HG03196 (cell line): ENCODE results near the gene SLC16A2.

ENCODE experiments used
- ATAC-seq: cut with Tn5 transposase; IDR thresholded peaks from one replicate; pipeline ENCODE4 v1.9.1; 2021; ENCODE audit not compliant: unreplicated experiment

Gene SLC16A2

GRCh38 chrX:74421036-74421739, at the start of gene SLC16A2:
TSS of gene SLC16A2 (plus strand) at chrX:74421493. CDS start at chrX:74421638, 145 bp downstream.
- ATAC-seq: no peak

- no peak for ATAC-seq
Measured at GRCh38 chrX:74372272-74372671, 49.0 kb upstream of the SLC16A2 start.

- no peak for ATAC-seq
Measured at GRCh38 chrX:74377282-74377681, 44.0 kb upstream of the SLC16A2 start.

- no peak for ATAC-seq
Measured at GRCh38 chrX:74382613-74383012, 38.7 kb upstream of the SLC16A2 start.

- no peak for ATAC-seq
Measured at GRCh38 chrX:74383611-74384010, 37.7 kb upstream of the SLC16A2 start.

- no peak for ATAC-seq
Measured at GRCh38 chrX:74389016-74389722, 32.1 kb upstream of the SLC16A2 start.

GRCh38 chrX:74395556-74395955, 25.7 kb upstream of the SLC16A2 start:
- ATAC-seq: no peak

- ATAC-seq: no peak
Measured at GRCh38 chrX:74405973-74406489, 15.3 kb upstream of the SLC16A2 start.

GRCh38 chrX:74408304-74408703, 13.0 kb upstream of the SLC16A2 start:
- no peak for ATAC-seq

- no peak for ATAC-seq
Measured at GRCh38 chrX:74419864-74420195, 1.5 kb upstream of the SLC16A2 start.

- no peak for ATAC-seq
Measured at GRCh38 chrX:74420196-74421035, 877 bp upstream of the SLC16A2 start.

- no peak for ATAC-seq
Measured at GRCh38 chrX:74421740-74422352, 553 bp downstream of the SLC16A2 start.

- ATAC-seq: no peak
Measured at GRCh38 chrX:74422576-74423288, 1.4 kb downstream of the SLC16A2 start.

- ATAC-seq: no peak
Measured at GRCh38 chrX:74423289-74423998, 2.2 kb downstream of the SLC16A2 start.

GRCh38 chrX:74426071-74426470, 4.8 kb downstream of the SLC16A2 start:
- ATAC-seq: no peak

- no peak for ATAC-seq
Measured at GRCh38 chrX:74426615-74427014, 5.3 kb downstream of the SLC16A2 start.

GRCh38 chrX:74431797-74432196, 10.5 kb downstream of the SLC16A2 start:
- no peak for ATAC-seq

- no peak for ATAC-seq
Measured at GRCh38 chrX:74434336-74434735, 13.0 kb downstream of the SLC16A2 start.

- ATAC-seq: no peak
Measured at GRCh38 chrX:74437530-74437929, 16.2 kb downstream of the SLC16A2 start.

GRCh38 chrX:74438764-74439163, 17.5 kb downstream of the SLC16A2 start:
- no peak for ATAC-seq
